Esophagus squamous epithelium (tissue), 5 donors: ENCODE results near the gene GAK. TPM values are rescaled to one million over a fixed set of nuclear protein-coding genes. Genes with fewer than 3 reads are reported as not detected.

Experiments used
- DNase-seq: peaks from one replicate; lab custom pipeline; 2025; lab: John Stamatoyannopoulos, UW
- H3K27ac ChIP-seq, 4 donors: fragments of 200-600 bp; sonication (generic); one replicate each; pipeline ENCODE4 v1.5.1; 2016 to 2019; ENCODE audit warnings: mild to moderate bottlenecking in 1 of 4
- H3K27me3 ChIP-seq, 4 donors: fragments of 200-600 bp; sonication (generic); 1 replicate in 3 of 4; 2 replicates in 1 of 4; pipeline versions ENCODE4 v1.5.1 to v1.6.0; 2017 to 2021; ENCODE audit warnings: antibody characterized with exemption in 1 of 4
- H3K36me3 ChIP-seq, 3 donors: fragments of 200-600 bp; sonication (generic); one replicate each; pipeline ENCODE4 v1.5.1; 2016 to 2019
- H3K4me1 ChIP-seq, 3 donors: fragments of 200-600 bp; sonication (generic); one replicate each; pipeline ENCODE4 v1.5.1; 2017 to 2019
- H3K4me3 ChIP-seq, 4 donors: fragments of 200-600 bp; sonication (generic); 1 replicate in 3 of 4; 2 replicates in 1 of 4; pipeline ENCODE4 v1.5.1; 2016 to 2019; ENCODE audit warnings: mild to moderate bottlenecking in 2 of 4, moderate library complexity in 1 of 4
- H3K9me3 ChIP-seq, 3 donors: fragments of 200-600 bp; sonication (generic); one replicate each; pipeline ENCODE4 v1.5.1; 2016 to 2019
- CTCF ChIP-seq, 6 experiments: fragments of 450-650 bp in 4 of 6; fragments of 200-600 bp in 2 of 6; sonication (generic) in 2 of 6; IDR thresholded peaks; one replicate each; pipeline ENCODE4 v1.5.1; 2016 to 2019; ENCODE audit warnings: antibody characterized with exemption in 6 of 6, mild to moderate bottlenecking in 4 of 6, moderate library complexity in 4 of 6
- POLR2A ChIP-seq, 4 donors: fragments of 450-650 bp; IDR thresholded peaks; one replicate each; pipeline ENCODE4 v1.6.1; 2017; ENCODE audit warnings: antibody characterized with exemption in 4 of 4, mild to moderate bottlenecking in 4 of 4, moderate library complexity in 3 of 4
- WGBS, 2 donors: methylation state at CpG; one replicate each; pipeline ENCODE4 v1.1.5; 2018; 5-methylcytosine and 5-hydroxymethylcytosine counted together
- intact Hi-C: fragments of 100-400 bp; cut with DNase I; formaldehyde crosslinking; loops from one replicate; pipeline ENCODE4 v1.15.0; 2022
- total RNA-seq, 4 donors: library from RNA; depleted of rRNA; stranded (reverse); fragments of >200 nt; gene quantifications; one replicate each; pipeline ENCODE4 v1.1.0, GENCODE V29; 2016
- donor health status: DM: yes; HTN: yes; CAD: no.

GAK gene
- total RNA-seq, 4 donors from 2014 or later = 70.6 to 97.8 (median 80.7) TPM

DNA sequence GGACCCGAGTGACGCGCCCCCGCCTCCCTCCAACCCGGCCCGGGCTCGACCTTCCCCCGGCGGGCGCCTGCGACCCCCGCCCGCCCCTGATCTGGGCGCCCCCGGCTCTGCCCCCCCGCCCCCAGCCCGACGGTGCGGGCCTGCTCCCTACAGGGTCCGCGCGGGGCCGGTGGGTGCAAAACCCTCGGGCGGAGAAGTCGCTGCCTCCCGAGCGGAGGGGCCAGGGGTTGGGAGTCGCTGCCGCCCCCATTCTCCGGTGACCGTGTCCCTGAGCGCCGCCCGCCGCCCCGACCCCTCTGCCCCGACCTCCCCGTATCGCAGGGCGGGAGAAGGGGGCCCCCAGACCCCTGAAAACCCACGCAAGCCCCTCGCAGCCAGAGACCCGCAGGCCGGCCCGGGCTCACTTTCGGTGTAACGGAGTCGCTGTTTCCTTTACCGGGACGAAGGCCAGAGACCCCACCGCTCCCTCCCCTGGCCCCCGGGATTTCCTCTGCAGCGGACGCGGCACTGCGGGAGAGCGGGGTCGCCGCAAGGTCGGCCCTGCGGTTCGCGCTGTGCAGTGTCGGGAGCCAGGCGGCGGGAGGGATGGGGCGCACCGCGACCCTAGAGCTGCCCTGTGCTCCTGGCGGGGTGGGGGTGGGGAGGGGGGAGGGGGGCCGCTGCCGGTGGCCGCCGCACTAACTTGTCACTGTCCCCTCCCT, 105.5 kb downstream of the GAK start:
- H3K4me1 ChIP-seq = peaks cover 4 to 25% (median 19%) of the 10 kb centered on the region in 3 donors
- no CpG with 5 or more reads among the region's 75 CpGs for WGBS, 2 donors
- peak overlapping the region in 2 of 4 donors; percentile 23 to 50 for H3K4me3 ChIP-seq
- H3K9me3 ChIP-seq = peaks cover 0 to 5% (median 3%) of the 10 kb centered on the region in 3 donors
- TF ChIP-seq POLR2A (IDR thresholded peaks at IDR 0.05) (no peak), CTCF (IDR thresholded peaks at IDR 0.05) (no peak)
- H3K36me3 ChIP-seq = no peaks in the 10 kb centered on the region
- DNase-seq = no peak
- H3K27ac ChIP-seq = no peak overlapping the region
- intact Hi-C loops = no loop called here
- peaks cover 17 to 97% (median 29%) of the 10 kb centered on the region in 4 donors for H3K27me3 ChIP-seq

- Histone ChIP-seq H3K9me3 (no peaks in the 10 kb centered on the region), H3K36me3 (no peaks in the 10 kb centered on the region), H3K4me1 (peaks cover 4 to 25% (median 19%) of the 10 kb centered on the region in 3 donors), H3K27ac (no peak within 1 kb of the TSS), H3K27me3 (peaks cover 17 to 98% (median 29%) of the 10 kb centered on the region in 4 donors), H3K4me3 (peak within 1 kb of the TSS; percentile 25 to 62 (median 38))
- intact Hi-C loops = no loop called here
- TF ChIP-seq CTCF (IDR thresholded peaks at IDR 0.05) (no peak), POLR2A (IDR thresholded peaks at IDR 0.05) (no peak)
- 2% methylated on average over 20 of the region's 61 CpGs; no CpG with 5 or more reads in 1 of the 2 donors for WGBS, 2 donors
- no peak for DNase-seq
These were observed 106.2 kb downstream of the GAK start, which contains the start of gene CPLX1 for GRCh38 chr4:825971-826330. CPLX1 (minus strand) TSS chr4:826129; CDS start chr4:824522, 1,607 bp downstream.

DNA sequence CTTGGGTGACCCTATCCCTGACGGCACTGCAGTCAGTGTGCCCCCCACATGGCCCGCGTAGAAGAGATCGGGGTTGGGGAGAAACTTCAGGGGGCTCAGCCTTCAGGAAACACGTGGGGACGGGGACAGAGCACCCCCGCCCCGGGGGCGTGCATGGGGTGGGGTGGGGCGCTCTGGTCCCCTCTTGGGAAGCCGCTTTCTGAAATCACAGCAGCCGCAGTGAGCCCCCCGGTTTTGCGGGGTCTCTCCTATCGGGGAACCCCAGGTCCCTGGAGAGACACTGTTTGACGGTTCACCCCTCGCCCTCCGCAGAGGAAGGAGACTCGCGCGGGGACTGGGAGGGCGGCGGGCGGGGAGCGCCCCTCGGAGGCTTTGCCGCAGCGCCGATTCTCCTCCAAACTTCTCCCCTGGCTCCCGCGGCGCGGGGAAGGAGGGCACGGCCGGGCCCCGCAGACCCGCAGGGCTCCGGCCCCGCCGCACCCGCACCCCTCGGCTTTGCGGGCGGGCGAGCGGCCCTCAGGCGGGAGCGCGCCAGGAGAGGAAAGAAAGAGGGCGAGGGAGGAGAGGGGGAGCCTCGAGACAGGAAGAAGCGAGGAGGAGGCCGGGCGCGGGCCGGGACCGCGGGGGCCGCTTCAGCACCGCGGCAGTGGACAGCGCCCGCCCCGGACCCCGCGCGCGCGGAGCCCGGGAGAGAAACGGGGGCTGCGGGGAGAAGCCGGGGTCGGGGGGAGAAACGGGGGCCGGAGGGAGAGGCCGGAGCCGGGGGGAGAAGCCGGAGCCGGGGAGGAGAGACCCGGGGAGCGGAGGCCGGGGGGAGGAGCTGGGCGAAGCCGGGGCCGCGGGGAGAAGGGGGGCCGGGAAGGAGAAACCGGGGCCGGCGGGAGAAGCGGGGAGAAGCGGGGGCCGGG, 106.8 kb downstream of the GAK start:
- Histone ChIP-seq H3K36me3 (no peaks in the 10 kb centered on the region), H3K27me3 (peaks cover 17 to 98% (median 29%) of the 10 kb centered on the region in 4 donors), H3K4me3 (peak overlapping the region; percentile 25 to 62 (median 38)), H3K9me3 (no peaks in the 10 kb centered on the region), H3K4me1 (peaks cover 4 to 25% (median 19%) of the 10 kb centered on the region in 3 donors), H3K27ac (no peak overlapping the region)
- DNase-seq = no peak
- intact Hi-C loops = no loop called here
- TF ChIP-seq POLR2A (IDR thresholded peaks at IDR 0.05) (no peak), CTCF (IDR thresholded peaks at IDR 0.05) (no peak)
- WGBS, 2 donors = 0% methylated on average over 9 of the region's 94 CpGs; no CpG with 5 or more reads in 1 of the 2 donors

DNA sequence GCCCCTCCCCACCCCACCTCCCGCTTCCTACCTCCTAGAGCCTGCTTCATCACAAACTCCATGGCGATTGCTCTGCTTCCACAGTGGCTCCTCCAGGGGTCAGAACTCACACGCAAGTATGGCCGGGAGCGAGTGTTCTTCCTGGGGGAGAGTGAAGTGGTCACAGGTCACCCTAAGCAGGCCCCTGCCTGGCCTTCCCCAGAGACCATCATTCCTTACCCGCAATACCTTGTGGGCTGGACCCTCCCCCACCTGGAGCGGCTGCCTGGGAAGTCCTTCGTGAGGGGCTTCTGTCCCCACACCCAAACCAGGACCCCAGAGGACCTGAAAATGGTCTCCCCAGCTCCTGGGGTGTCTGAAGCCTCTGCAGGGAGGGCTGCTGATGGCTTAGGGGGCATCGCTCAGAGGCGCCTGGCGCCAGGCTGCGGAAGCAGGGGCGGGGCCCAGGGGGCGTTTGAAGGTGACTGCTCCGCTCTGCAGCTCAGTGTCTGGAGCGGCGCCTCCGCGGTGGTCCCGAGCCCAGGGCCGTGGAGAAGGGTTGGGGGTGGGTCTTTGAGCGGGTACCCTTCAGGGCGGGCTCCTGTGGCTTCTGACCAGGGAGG, 107.6 kb downstream of the GAK start:
- Histone ChIP-seq H3K9me3 (peaks cover 0 to 3% (median 0%) of the 10 kb centered on the region in 3 donors), H3K27ac (no peak overlapping the region), H3K4me1 (peaks cover 4 to 25% (median 19%) of the 10 kb centered on the region in 3 donors), H3K27me3 (peaks cover 17 to 98% (median 29%) of the 10 kb centered on the region in 4 donors), H3K36me3 (no peaks in the 10 kb centered on the region), H3K4me3 (no peak overlapping the region)
- 36% methylated on average over 5 of the region's 23 CpGs; no CpG with 5 or more reads in 1 of the 2 donors for WGBS, 2 donors
- DNase-seq = no peak
- TF ChIP-seq CTCF (IDR thresholded peaks at IDR 0.05) (no peak), POLR2A (IDR thresholded peaks at IDR 0.05) (no peak)
- intact Hi-C loops = no loop called here
